Left kidney (tissue), 2 donors: ENCODE data around the gene PPP1R12C. TPM values are rescaled to one million over a fixed set of nuclear protein-coding genes. Genes with fewer than 3 reads are reported as not detected.
"Not testable (repeated sequence)": the region's sequence is repeated elsewhere in the genome, so short reads cannot be mapped to it uniquely, and the experiment has no call there.

Experiments
- DNase-seq: peaks from one replicate; pipeline ENCODE4 v3.0.0-alpha.2; 2013
- polyA plus RNA-seq: library from polyadenylated mRNA; unstranded; fragments of 120-200 nt; gene quantifications from one replicate; pipeline ENCODE4 v1.2.1, GENCODE V29; 2013; ENCODE audit not compliant: insufficient read length

PPP1R12C gene
- polyA plus RNA-seq, 1 donor, result 68.6 TPM

- peak; percentile 21 for DNase-seq
Observed at GRCh38 chr19:55112777-55113569, 4.5 kb downstream of the PPP1R12C start.

- no peak for DNase-seq
Observed at GRCh38 chr19:55112246-55112776, 5.1 kb downstream of the PPP1R12C start.

GRCh38 chr19:55111238-55111831 lies 6.1 kb downstream of the PPP1R12C start:
- DNase-seq, result no peak

- DNase-seq, result no peak
Observed at GRCh38 chr19:55109527-55110291, 7.7 kb downstream of the PPP1R12C start.

GRCh38 chr19:55107252-55107651 lies 10.2 kb downstream of the PPP1R12C start:
- DNase-seq, result not testable (repeated sequence)

- no peak for DNase-seq
Observed at GRCh38 chr19:55106591-55106990, 10.8 kb downstream of the PPP1R12C start.

GRCh38 chr19:55105237-55105636 lies 12.2 kb downstream of the PPP1R12C start:
- no peak for DNase-seq

- no peak for DNase-seq
Observed at GRCh38 chr19:55103190-55103589, 14.2 kb downstream of the PPP1R12C start.

- DNase-seq, result no peak
Observed at GRCh38 chr19:55101261-55101660, 16.2 kb downstream of the PPP1R12C start.

GRCh38 chr19:55099557-55100506 lies 17.6 kb downstream of the PPP1R12C start:
- DNase-seq, result no peak

GRCh38 chr19:55098716-55099556 lies 18.5 kb downstream of the PPP1R12C start:
- no peak for DNase-seq

- no peak for DNase-seq
Observed at GRCh38 chr19:55097864-55098715, 19.3 kb downstream of the PPP1R12C start.

GRCh38 chr19:55096061-55096701 lies 21.3 kb downstream of the PPP1R12C start:
- DNase-seq, result no peak

GRCh38 chr19:55095260-55096060 lies 22.0 kb downstream of the PPP1R12C start:
- no peak for DNase-seq

GRCh38 chr19:55094456-55095259 lies 22.8 kb downstream of the PPP1R12C start:
- no peak for DNase-seq

GRCh38 chr19:55092423-55093318 lies 24.8 kb downstream of the PPP1R12C start:
- no peak for DNase-seq
